HG03025 (cell line): Measurements from ENCODE around the gene AFMID.
A peak's percentile ranks its signal among the peaks of the same experiment; 100 is the strongest.
"Not testable (repeated sequence)": the region's sequence is repeated elsewhere in the genome, so short reads cannot be mapped to it uniquely, and the experiment has no call there.

Source experiments
- ATAC-seq: cut with Tn5 transposase; IDR thresholded peaks from one replicate; pipeline ENCODE4 v1.9.1; 2021; ENCODE audit warnings: mild to moderate bottlenecking, moderate library complexity; ENCODE audit not compliant: unreplicated experiment, low FRiP score

Gene AFMID

DNA sequence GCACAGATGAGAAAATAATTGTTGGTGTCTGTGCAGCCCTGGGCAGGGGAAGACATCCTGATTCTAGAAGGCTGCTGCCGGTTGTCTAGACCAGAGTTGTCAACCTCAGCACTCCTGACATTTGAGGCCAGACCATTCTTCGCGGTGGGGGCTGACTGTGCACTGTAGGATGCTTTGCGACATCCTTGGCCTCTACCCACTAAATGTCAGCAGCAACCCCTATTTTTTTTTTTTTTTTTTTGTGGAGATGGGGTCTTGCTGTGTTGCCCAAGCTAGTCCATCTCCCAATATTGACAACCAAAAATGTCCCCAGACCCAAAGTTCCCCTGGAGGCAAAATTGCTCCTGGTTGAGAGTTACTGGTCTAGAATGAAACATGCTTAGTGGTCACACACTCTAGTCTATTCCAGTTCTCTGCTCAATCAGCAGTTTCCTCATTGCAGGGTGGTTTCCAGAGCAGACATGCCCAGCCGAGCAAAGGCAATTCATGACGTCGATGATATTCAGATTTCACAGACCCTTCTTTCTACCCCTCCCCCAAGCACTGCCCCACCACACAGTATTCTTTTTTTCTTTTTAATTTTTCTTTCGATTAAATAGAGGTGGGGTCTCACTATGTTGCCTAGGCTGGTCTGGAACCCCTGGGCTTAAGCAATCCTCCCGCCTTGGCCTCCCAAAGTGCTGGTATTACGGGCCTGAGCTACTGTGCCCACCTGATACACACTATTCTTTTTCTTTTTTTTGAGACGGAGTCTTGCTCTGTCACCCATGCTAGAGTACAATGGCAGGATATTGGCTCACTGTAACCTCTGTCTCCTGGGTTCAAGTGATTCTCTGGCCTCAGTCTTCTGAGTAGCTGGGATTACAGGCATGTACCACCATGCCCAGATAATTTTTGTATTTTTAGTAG, 32.0 kb upstream of the AFMID start:
- ATAC-seq: no peak

DNA sequence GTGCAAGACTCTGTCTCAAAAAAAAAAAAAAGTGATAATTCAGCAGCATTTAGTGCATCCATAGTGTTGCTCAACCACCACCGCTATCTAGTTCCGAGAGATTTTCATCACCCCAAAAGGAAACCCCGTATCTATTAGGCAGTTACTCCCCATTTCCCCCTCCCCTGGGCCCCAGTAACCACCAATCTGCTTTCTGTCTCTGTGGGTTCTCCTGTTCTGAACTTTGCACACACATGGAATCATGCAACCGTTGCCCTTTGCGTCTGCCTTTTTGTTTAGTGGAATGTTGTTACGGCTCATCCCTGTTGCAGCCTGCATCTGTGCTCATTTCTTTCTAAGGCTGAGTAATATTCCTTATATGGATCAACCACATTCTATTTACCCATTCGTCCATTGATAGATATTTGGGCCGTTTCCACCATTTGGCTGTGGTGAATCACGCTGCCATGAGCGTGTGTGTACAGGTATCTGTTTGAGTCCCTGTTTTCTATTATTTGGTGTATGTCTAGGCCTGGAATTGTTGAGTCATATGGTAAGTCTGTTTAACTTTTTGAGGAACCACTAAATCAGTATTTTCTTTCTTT, 27.5 kb upstream of the AFMID start:
- no peak for ATAC-seq

DNA sequence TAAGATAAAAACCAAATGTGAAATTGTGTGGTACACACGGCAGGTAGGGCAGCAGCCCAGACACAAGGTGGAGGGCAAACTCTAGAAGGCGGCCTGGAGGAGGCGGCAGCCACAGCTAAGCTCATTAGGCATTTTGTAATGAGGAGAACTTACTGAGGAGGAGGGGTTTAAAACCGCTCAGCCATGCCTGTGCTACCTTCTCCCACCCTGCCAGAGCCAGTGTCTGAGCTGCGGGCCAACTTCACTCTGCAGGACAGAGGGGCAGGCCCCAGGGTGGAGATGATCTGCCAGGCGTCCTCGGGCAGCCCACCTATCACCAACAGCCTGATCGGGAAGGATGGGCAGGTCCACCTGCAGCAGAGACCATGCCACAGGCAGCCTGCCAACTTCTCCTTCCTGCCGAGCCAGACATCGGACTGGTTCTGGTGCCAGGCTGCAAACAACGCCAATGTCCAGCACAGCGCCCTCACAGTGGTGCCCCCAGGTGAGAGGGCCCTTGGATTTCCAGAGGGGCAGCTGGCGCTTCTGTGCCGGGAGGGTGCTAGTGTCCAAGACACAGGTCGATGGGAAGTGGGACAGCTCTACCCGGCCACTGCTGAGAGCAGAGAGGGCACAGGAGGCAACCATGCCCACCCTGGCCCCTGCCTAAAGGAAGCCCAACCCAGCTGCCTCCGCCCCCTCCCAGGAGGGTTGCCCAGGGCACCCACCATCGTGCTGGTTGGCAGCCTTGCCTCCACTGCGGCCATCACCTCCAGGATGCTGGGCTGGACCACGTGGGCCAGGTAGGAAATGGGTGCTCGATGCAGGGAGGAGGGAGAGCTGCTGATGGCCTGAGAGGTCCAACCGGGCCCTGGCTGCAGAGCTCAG, 23.0 kb upstream of the AFMID start:
- no peak for ATAC-seq

DNA sequence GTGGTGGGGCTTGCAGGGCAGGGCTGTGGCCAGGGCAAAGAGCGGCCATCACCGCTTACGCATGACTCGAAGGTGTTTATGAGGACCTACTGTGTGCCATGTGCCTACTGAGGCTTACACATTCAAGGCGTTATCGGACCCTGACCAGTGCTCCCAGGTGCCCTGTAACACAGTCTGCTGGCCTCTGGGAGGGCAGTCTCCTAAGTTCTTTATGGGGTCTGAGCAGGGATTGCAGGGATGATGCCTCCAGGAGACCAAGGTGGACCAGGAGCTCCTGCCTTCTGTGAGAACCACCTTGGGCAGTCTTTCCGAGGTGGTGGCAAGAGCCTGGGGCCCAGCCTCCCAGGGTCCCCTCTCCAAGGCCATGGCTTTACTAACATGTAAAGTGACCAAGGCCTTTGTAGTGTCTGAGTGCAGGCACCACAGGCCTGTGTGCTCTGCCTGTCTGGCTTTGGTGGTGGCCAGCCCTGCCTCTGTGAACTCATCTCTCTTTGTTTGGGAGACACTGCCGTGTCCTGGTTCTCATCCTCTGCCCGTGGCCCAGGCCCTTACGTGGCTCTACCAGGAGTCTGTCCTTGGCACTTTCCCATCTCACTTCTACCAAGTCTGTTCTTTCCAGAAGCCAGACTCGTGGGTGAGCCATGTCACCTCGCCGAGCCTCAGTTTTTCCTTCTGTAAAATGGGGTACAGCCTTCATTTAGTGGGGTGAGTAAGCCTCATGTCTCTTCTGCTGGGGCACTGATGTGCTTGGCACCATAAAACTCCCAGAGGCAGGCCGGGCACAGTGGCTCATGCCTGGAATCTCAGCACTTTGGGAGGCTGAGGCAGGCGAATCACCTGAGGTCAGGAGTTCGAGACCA, 22.2 kb upstream of the AFMID start:
- no peak for ATAC-seq

DNA sequence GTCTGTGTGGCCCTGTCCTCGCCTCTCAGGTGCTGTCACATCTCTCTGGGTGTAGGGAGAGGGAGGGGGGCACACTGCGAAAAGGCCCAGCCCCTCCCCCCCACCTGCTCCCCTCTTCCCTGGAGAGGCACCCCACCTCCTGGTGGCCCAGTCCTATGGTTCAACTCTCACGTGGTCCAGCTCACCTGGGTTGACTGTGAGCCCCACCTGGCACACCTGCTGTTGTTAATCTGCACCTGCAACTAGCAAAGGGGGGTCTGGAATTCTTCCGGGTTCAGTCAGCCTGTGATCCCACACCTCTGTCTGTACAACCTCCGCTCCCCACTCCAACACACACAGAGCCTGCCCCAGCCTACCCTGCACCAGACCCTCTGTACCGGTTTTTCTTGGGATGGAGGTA, 20.7 kb upstream of the AFMID start:
- no peak for ATAC-seq

DNA sequence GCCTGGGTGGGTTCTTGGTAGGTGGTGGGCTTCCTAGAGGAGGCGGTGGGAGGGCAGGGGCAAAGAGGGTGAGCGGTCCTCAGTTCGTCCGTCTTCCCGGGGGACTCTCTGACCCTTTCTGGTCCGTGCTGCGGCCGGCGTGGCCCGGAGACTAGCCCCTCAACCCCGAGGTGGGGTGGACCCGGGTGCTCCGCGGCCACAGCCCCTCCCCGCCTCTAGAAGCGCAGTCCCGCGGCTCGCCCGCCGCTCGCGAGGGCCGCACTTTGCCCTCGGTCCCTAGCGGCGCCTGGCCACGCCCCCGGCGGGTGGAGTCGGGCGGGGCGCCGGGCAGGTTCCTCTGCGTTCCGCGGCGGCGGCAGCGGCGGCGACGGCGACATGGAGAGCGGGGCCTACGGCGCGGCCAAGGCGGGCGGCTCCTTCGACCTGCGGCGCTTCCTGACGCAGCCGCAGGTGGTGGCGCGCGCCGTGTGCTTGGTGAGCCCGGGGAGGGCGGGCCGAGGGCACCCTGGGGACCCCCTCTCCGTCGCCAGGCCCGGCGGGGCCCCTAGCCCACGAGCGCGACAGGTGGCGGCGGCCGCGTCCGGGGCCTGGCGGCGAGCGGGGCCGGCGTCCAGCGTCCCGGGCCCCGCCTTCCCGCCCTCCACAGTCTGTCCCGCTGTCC, 18.8 kb upstream of the AFMID start, which contains the start of gene SYNGR2:
Gene SYNGR2 (plus strand): TSS at position 340 of the 661 bp plus-strand sequence. CDS start 36 bp downstream, at position 376.
- ATAC-seq: peak; percentile 39

DNA sequence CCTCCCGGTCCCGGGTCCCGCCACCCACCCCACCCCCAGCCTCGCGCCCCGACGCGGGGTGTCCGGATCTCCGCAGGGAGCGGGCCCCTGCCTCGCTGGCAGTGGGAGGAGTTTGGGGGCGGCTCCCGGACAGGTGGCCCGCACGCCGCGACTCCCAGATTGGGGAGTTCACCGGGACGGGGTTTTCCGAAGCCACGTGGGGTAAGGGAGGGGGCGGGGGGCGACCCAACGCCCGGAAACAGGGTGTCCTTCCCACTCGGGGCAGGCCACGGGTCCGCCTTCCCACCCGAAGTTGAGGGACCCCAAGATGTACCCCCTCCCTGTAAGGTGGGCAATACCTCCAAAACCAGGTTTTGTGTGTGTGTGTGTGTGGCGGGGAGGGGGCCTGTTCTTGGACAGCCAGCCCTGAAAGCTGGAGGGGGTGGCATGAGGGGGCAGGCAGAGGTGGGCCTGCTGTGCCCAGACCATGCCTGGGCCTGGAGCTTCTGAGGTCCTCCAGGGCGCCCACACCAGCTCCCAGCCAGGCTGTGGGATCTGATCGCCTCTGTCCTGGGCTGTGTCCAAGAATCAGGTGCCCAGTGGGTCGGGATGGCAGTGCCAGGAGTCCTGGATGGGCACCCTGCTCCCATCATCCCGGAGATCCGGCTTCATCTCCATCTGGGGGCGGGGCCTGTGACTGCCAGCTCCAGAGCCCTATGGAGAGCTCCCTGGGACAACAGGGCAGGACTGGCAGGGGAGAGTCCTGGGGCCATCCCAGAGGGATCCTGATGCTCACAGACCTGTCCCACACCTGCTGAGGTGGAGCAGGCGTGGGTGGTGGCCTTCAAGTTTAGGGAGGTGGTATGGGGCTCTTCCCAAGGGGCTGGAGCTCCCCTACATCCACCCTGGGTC, 18.0 kb upstream of the AFMID start:
- peak; percentile 19 for ATAC-seq

DNA sequence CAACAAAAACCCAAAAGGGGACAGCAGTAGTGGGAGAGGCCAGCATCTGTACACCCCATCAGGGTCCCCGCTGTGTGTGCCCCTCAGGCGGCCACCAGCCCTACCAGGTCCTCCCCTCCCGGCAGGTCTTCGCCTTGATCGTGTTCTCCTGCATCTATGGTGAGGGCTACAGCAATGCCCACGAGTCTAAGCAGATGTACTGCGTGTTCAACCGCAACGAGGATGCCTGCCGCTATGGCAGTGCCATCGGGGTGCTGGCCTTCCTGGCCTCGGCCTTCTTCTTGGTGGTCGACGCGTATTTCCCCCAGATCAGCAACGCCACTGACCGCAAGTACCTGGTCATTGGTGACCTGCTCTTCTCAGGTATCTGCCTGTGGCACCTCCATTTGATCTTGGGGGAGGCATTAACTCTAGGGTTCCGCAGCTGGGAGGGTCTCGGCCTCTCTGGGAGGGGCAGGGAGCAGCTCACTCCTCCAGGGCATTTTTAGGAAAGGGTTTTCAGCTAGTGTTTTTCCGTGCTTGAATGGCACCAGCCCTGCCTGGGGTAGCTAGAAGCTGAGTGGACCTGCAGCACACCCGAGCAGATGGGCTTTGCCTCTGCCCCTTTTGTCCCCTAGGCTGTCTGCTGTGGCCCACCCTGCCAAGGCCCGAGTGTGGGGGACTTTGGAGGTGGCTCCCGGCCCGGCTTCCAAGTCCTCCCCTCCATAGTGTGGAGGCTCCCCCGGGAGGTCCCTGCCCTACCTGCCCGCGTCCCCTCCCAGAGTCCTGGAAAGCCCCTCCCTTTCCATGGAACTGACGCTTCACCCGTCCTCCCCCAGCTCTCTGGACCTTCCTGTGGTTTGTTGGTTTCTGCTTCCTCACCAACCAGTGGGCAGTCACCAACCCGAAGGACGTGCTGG, 16.2 kb upstream of the AFMID start:
- no peak for ATAC-seq

DNA sequence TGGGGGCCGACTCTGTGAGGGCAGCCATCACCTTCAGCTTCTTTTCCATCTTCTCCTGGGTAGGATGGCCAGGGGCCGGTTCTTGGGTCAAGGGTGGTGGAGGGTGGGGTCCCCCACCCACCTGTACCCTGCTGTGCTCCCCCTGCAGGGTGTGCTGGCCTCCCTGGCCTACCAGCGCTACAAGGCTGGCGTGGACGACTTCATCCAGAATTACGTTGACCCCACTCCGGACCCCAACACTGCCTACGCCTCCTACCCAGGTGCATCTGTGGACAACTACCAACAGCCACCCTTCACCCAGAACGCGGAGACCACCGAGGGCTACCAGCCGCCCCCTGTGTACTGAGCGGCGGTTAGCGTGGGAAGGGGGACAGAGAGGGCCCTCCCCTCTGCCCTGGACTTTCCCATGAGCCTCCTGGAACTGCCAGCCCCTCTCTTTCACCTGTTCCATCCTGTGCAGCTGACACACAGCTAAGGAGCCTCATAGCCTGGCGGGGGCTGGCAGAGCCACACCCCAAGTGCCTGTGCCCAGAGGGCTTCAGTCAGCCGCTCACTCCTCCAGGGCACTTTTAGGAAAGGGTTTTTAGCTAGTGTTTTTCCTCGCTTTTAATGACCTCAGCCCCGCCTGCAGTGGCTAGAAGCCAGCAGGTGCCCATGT, 15.4 kb upstream of the AFMID start:
- ATAC-seq: not testable (repeated sequence)

DNA sequence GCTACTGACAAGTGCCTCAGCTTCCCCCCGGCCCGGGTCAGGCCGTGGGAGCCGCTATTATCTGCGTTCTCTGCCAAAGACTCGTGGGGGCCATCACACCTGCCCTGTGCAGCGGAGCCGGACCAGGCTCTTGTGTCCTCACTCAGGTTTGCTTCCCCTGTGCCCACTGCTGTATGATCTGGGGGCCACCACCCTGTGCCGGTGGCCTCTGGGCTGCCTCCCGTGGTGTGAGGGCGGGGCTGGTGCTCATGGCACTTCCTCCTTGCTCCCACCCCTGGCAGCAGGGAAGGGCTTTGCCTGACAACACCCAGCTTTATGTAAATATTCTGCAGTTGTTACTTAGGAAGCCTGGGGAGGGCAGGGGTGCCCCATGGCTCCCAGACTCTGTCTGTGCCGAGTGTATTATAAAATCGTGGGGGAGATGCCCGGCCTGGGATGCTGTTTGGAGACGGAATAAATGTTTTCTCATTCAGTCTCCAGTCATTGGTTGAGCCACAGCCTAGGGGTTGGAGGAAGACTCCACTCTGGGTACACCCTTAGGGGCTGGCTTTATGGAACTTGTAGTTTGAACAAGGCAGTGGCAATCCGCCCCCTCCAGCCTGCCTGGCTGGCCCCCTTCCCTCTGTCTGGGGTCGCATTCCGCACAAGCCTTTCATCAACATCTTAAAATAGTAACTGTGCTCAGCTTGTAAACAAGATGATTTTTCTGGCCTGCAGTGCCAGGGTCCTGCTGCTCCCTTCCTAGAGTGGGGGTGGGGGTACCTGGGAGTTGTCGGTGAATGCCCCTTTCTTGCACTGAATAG, 14.7 kb upstream of the AFMID start:
- no peak for ATAC-seq

DNA sequence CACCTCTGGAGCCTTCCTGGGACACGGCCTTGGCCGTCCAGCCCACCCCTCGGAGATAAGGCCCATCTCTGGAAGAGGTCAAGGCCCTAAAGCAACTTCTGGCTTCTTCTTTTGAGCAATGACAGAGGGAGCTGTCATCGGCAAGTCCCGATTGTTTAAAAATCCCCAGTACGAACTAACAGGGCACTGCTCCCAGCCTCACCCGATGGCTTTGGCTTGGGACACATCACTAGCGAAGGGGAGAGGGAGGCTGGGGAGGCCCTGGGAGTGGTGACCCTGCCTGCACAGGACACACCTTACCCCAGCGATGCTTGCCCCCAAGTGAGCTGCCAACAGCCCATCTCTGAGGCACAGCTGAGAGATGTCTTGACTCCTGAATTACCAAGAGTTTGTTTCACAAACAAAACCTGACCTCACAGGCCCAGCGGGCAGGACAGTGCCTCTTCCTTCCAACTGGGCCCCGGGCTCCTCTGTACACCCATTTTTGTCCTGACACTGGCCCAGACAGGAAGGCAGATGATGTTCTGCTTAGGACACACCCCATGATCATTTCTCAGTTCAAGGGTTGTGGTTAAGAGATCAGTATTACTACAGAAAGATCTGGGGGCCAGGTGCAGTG, 14.0 kb upstream of the AFMID start:
- ATAC-seq: no peak

DNA sequence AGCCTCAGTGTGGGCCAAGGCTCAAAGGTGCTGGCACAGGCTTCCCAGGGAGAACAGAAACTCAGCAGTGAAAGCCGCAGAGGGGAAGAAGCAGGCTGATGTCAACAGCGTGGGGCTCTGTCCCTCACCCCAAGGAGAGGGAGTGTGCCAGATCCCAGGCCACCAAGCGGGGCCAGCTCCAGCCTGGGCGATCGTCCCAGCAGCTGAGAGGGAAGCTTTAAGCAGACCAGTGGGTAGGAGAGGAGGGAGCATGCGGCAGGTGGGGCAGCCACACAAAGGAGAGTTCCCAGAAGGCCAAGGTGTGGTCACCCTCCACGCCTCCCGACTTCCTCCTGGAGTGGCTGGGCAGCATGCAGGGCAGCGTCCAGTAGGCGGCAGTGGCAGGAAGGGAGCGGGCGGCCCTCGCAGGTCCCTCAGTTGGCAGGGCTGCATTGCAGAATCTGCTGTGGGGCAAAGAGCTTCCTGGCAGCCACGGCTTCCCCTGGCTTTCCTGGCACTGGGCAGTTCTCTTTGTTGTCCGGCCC, 12.8 kb upstream of the AFMID start:
- no peak for ATAC-seq

DNA sequence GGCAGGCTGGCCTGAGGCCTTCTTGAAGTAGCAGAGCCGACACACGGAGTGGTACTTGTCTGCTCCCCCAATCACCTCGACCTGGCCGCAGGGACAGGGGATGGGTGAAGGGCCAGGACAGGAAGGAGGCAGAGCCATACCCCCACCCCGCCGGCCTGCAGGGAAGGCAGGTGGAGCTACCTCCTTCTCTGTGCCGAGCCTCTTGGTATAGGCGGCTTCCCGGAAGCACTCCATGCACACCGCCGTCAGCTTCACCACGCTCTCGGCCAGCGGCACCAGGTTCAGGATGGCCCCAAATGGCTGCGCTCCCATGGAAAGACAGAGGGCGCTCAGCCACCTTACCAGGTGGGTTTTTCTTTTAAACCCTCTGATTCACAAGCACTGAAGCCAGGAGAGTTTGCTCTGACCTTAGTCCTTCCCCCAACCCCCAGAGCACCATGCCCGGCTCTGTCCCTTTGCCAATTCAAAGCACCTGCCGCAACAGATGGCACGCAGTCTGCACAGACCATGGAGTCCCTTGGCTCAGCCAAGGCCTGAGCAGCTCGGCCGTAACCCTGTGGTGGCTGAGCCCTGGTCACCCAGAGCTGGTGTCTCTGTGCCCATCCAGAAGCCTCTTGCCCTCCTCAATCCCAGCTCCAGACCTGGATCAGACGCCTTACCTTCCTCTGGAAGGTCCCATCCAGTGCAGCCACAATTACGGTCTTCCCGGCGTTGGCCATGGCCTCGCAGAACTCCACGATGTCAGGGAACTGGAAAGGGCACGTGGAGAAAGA, 12.1 kb upstream of the AFMID start:
- no peak for ATAC-seq

DNA sequence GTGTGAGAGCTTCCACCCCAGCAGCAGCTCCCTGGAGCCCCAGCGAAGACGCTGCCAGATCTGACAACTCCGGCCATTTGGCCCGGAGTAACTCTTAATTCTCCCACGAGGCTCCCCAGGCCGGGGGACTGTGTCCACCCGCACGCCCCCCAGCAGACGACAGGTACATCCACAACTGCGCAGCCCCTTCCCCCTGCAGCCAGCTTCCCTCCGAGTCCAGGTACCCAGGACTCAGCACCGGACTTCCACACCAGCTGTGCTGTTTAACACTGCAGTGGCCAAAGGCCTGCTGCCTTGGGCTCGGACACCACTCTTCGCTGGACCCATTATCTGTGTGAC, 11.6 kb upstream of the AFMID start:
- no peak for ATAC-seq

DNA sequence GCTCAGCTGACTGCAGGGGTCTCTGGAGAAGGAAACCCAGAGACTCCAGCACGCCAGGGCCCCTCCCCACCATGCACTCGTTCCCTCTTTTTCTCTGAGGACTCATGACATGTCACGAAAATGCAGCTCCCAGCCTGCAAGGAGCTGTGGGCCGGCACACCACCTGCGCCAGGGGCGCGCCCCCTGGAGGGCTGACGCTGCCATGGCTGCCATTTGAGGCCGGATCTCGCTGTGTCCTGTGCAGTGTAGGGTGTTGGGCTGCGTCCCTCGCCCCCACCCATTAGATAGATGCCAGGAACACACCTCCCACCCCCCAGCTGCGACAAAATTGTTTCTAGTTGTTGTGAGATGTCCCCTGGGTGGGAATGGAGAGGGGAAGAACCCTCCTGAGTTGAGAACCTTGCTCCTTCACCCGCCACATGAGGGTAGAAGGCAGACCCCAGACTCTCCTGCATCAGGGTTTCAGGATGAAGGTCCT, 10.6 kb upstream of the AFMID start:
- no peak for ATAC-seq
